HEK293 (cell line): ENCODE results near the gene PALD1.

Source experiments
- SCRT1 ChIP-seq: fragments of 450-650 bp; formaldehyde crosslinking; IDR thresholded peaks from 2 replicates; pipeline ENCODE4 v1.5.1; 2016; ENCODE audit warnings: missing biosample characterization, missing genetic modification characterization, borderline replicate concordance
- ZNF24 ChIP-seq: fragments of 450-650 bp; formaldehyde crosslinking; IDR thresholded peaks from 2 replicates; pipeline ENCODE4 v1.5.1; 2016; ENCODE audit warnings: missing biosample characterization, missing genetic modification characterization
- ZNF707 ChIP-seq: fragments of 450-650 bp; formaldehyde crosslinking; IDR thresholded peaks from 2 replicates; pipeline ENCODE4 v1.5.1; 2016; ENCODE audit warnings: missing biosample characterization, missing genetic modification characterization
- TF ChIP-seq, protein P1 (sequence below): fragments of 450-650 bp; formaldehyde crosslinking; IDR thresholded peaks from 2 replicates; pipeline ENCODE4 v1.5.1; 2017; ENCODE audit warnings: missing biosample characterization, missing genetic modification characterization
- TF ChIP-seq, protein P2 (sequence below): fragments of 450-650 bp; formaldehyde crosslinking; IDR thresholded peaks from 2 replicates; pipeline ENCODE4 v1.5.1; 2016; ENCODE audit warnings: missing biosample characterization, missing genetic modification characterization

DNA sequence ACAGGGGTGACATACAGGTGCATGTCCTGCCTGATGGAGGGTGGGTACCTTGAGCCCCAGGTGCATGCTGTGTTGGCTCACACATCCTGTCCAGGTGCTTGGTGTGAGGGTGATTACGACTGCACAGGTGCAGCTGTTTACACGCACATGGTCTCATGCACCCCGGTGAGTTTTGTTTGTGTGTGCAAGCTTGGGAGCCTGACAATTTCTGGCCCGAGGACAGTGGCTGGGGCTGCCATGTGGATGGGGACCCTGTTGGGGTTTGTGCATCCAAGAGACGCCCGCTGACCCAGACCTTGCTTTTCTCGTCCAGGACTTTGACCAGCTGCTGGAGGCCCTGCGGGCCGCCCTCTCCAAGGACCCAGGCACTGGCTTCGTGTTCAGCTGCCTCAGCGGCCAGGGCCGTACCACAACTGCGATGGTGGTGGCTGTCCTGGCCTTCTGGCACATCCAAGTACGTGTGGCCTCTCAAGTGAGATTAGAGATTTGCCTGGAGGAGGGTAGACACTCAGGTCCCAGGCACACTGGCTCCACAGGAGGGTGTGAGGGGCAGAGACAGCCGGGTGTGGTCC lies 62.3 kb downstream of the PALD1 start:
- TF ChIP-seq, protein P1, sequence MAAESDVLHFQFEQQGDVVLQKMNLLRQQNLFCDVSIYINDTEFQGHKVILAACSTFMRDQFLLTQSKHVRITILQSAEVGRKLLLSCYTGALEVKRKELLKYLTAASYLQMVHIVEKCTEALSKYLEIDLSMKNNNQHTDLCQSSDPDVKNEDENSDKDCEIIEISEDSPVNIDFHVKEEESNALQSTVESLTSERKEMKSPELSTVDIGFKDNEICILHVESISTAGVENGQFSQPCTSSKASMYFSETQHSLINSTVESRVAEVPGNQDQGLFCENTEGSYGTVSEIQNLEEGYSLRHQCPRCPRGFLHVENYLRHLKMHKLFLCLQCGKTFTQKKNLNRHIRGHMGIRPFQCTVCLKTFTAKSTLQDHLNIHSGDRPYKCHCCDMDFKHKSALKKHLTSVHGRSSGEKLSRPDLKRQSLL (tag by site-specific recombination): no peak
- TF ChIP-seq ZNF24 (tag by site-specific recombination): no peak
- TF ChIP-seq ZNF707 (tag by site-specific recombination): no peak
- TF ChIP-seq SCRT1 (tag by site-specific recombination): no peak
- TF ChIP-seq, protein P2, sequence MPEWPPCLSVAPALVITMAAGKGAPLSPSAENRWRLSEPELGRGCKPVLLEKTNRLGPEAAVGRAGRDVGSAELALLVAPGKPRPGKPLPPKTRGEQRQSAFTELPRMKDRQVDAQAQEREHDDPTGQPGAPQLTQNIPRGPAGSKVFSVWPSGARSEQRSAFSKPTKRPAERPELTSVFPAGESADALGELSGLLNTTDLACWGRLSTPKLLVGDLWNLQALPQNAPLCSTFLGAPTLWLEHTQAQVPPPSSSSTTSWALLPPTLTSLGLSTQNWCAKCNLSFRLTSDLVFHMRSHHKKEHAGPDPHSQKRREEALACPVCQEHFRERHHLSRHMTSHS (tag by site-specific recombination): no peak
